ENCODE data around the gene TLL2. TPM values are rescaled to one million over a fixed set of nuclear protein-coding genes. Genes with fewer than 3 reads are reported as not detected.

The TLL2 gene
- total RNA-seq, 2 experiments from 2014 or later, result 0.09 to 0.18 TPM

DNA sequence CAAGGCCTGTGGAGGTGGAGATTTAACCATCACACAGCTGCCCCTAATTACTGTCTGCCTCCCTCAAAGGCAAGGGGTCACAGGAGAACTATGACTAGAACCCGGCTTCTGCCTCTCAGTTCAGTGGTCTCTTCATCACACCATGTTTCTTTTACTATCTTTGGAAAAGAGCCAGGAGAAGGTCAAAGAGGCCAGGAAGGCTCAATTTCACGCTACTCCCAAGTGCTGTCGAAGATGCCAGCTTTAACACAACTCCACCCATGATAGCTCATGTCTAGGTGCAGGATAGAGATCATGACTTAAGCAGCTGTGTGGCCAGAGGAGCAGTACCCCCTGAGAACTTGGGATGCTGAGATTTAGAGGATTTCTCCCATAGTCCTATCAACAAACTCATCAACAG lies 94.4 kb downstream of the TLL2 start:
- H3K27me3 Mint-ChIP-seq, result peaks cover 3% of the 10 kb centered on the region
- CTCF ChIA-PET, result interaction anchor here (1.1 kb wide), 1 partner anchor 49 kb away, joined by 3 read pairs; no protein-coding TSS in a partner anchor
- intact Hi-C loops (cut with micrococcal nuclease), result no loop called here
- H3K9me3 Mint-ChIP-seq, result no peaks in the 10 kb centered on the region
- H3K36me3 Mint-ChIP-seq (ENCODE audit: low read depth), result no peaks in the 10 kb centered on the region
- TF ChIP-seq, protein P1, sequence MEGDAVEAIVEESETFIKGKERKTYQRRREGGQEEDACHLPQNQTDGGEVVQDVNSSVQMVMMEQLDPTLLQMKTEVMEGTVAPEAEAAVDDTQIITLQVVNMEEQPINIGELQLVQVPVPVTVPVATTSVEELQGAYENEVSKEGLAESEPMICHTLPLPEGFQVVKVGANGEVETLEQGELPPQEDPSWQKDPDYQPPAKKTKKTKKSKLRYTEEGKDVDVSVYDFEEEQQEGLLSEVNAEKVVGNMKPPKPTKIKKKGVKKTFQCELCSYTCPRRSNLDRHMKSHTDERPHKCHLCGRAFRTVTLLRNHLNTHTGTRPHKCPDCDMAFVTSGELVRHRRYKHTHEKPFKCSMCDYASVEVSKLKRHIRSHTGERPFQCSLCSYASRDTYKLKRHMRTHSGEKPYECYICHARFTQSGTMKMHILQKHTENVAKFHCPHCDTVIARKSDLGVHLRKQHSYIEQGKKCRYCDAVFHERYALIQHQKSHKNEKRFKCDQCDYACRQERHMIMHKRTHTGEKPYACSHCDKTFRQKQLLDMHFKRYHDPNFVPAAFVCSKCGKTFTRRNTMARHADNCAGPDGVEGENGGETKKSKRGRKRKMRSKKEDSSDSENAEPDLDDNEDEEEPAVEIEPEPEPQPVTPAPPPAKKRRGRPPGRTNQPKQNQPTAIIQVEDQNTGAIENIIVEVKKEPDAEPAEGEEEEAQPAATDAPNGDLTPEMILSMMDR (IDR thresholded peaks at IDR 0.05), result no peak
- no peak overlapping the region for H3K4me3 Mint-ChIP-seq
- no peaks in the 10 kb centered on the region for H3K4me1 Mint-ChIP-seq (ENCODE audit: low read depth)
- POLR2A ChIA-PET, result no interaction called here
- no peak for ATAC-seq
- no peak overlapping the region for H3K27ac Mint-ChIP-seq
- DNase-seq, result no peak

DNA sequence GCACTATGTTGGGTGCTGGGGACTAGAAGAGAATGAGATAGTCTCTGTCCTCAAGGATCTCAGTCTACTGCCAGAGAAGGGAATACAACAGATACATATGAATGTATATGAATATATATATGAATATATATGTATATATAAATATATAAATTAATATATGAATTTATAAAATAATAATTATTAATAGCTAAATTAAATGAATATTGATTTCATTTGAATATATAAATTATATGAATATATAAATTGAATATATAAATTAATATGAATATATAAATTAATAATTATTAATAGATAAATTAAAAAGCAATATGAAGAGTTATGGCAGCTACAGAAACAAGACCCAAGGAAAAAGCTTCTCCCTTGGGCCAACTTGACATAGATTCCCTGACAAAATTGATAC lies 95.1 kb downstream of the TLL2 start:
- Mint-ChIP-seq H3K27me3 (peaks cover 3% of the 10 kb centered on the region), H3K9me3 (no peaks in the 10 kb centered on the region), H3K4me3 (no peak overlapping the region), H3K4me1 (ENCODE audit: low read depth) (no peaks in the 10 kb centered on the region), H3K36me3 (ENCODE audit: low read depth) (no peaks in the 10 kb centered on the region), H3K27ac (no peak overlapping the region)
- DNase-seq (no peak), ATAC-seq (no peak)
- TF ChIP-seq, protein P1 (IDR thresholded peaks at IDR 0.05), result no peak
- intact Hi-C loops (cut with micrococcal nuclease), result no loop called here
- ChIA-PET CTCF (interaction anchor here (0.6 to 1.1 kb wide), 2 partner anchors 44 to 48 kb away, joined by 3 read pairs; no protein-coding TSS in a partner anchor), POLR2A (no interaction called here)

DNA sequence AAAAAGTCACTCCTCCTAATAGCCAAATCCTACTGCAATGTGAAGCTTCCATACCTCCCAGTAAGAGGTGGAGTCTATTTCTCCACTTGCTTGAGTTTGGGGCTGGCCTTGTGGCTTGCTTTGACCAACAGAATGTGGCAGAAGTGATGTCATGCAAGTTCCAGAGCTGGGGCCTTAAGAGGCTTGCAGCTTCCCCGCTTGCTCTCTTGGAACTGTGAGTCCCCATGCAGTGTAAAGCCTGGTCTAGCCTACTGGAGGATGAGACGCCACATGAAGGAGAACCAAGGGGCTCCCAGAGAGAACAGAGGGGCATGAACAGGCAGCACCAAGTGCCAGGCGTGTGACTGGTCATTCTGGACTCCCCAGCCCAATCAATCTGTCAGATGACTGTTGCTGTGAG lies 96.3 kb downstream of the TLL2 start:
- CTCF ChIA-PET, result interaction anchor here (0.8 to 2.1 kb wide), 2 partner anchors 39 to 620 kb away, joined by 3 to 5 read pairs; no protein-coding TSS in a partner anchor
- ATAC-seq (no peak), DNase-seq (no peak)
- TF ChIP-seq, protein P1 (IDR thresholded peaks at IDR 0.05), result no peak
- H3K36me3 Mint-ChIP-seq (ENCODE audit: low read depth), result no peaks in the 10 kb centered on the region
- peaks cover 7% of the 10 kb centered on the region for H3K27me3 Mint-ChIP-seq
- intact Hi-C loops (cut with micrococcal nuclease), result no loop called here
- H3K4me3 Mint-ChIP-seq, result no peak overlapping the region
- H3K27ac Mint-ChIP-seq, result no peak overlapping the region
- no peaks in the 10 kb centered on the region for H3K9me3 Mint-ChIP-seq
- no peaks in the 10 kb centered on the region for H3K4me1 Mint-ChIP-seq (ENCODE audit: low read depth)
- POLR2A ChIA-PET, result no interaction called here

DNA sequence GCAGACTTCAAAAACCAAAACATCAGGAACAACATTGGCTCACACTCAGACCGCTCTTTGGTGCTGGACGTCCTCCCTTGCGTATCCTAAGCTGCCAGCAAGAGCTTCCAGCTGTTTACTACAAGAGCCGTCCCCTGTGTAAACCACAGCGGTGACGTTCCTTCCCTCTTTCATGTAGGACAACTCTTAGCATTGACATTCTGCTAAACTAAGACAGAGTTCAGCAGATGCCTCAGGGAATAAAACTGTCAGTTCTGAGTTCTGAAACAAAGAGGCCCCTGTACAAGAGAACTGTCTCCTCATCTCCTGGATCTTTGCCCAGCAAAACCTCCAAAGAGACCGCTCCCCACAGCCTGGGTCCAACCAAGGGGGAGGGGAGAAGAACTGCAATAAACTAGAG lies 97.1 kb downstream of the TLL2 start:
- POLR2A ChIA-PET, result interaction anchor here (0.6 kb wide), 1 partner anchor 183 kb away, joined by 3 read pairs; no protein-coding TSS in a partner anchor
- intact Hi-C loops (cut with micrococcal nuclease), result no loop called here
- no peak overlapping the region for H3K4me3 Mint-ChIP-seq
- CTCF ChIA-PET, result interaction anchor here (1.1 to 2.1 kb wide), 2 partner anchors 21 to 38 kb away, joined by 3 to 5 read pairs; no protein-coding TSS in a partner anchor
- H3K4me1 Mint-ChIP-seq (ENCODE audit: low read depth), result no peaks in the 10 kb centered on the region
- peaks cover 7% of the 10 kb centered on the region for H3K27me3 Mint-ChIP-seq
- ATAC-seq (no peak), DNase-seq (no peak)
- H3K36me3 Mint-ChIP-seq (ENCODE audit: low read depth), result no peaks in the 10 kb centered on the region
- H3K9me3 Mint-ChIP-seq, result no peaks in the 10 kb centered on the region
- TF ChIP-seq, protein P1 (IDR thresholded peaks at IDR 0.05), result no peak
- H3K27ac Mint-ChIP-seq, result no peak overlapping the region

DNA sequence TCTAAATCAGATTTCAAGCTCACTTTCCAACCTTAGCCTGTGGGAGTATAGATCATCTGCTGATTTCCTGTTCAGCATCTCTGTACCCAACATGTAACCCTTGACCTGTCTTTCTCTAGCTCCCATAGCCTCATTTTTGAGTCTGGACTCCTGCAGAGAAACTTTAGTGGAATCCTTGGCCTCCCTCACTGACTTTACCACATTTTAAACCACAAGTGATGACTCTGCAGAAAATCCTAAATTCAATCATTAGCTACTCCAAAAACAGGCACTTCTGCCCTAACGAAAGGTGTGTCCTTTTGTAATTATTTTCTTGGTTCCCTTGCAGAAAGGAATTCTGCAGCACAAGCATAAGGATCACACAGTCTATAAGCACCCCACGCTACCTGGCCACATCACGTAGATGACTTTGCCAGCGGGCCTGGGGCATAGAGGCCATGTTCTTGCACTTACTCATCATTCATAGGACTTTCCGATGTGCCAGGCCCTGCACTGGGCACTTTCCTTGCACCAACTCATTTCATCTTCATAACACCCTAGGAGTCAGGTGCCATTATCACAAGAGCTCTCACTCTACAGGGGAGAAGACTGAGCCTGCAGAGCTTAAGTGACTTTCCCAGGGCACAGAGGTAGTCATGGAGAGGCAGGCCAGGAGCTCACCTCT lies 97.7 kb downstream of the TLL2 start:
- no peaks in the 10 kb centered on the region for H3K9me3 Mint-ChIP-seq
- H3K36me3 Mint-ChIP-seq (ENCODE audit: low read depth), result no peaks in the 10 kb centered on the region
- TF ChIP-seq, protein P1 (IDR thresholded peaks at IDR 0.05), result no peak
- CTCF ChIA-PET, result interaction anchor here (1.1 to 2.1 kb wide), 3 partner anchors 21 to 45 kb away, joined by 3 to 5 read pairs (median 5); no protein-coding TSS in a partner anchor
- H3K27ac Mint-ChIP-seq, result no peak overlapping the region
- intact Hi-C loops (cut with micrococcal nuclease), result no loop called here
- no peaks in the 10 kb centered on the region for H3K4me1 Mint-ChIP-seq (ENCODE audit: low read depth)
- ATAC-seq (no peak), DNase-seq (no peak)
- H3K27me3 Mint-ChIP-seq, result peaks cover 8% of the 10 kb centered on the region
- H3K4me3 Mint-ChIP-seq, result no peak overlapping the region
- POLR2A ChIA-PET, result interaction anchor here (0.6 kb wide), 1 partner anchor 184 kb away, joined by 3 read pairs; no protein-coding TSS in a partner anchor

Data from activated CD8-positive, alpha-beta T cell treated with anti-CD3 and anti-CD28 coated beads for 36 hours (primary cell).